Measurements from ENCODE around the gene DAP.

The DAP gene

DNA sequence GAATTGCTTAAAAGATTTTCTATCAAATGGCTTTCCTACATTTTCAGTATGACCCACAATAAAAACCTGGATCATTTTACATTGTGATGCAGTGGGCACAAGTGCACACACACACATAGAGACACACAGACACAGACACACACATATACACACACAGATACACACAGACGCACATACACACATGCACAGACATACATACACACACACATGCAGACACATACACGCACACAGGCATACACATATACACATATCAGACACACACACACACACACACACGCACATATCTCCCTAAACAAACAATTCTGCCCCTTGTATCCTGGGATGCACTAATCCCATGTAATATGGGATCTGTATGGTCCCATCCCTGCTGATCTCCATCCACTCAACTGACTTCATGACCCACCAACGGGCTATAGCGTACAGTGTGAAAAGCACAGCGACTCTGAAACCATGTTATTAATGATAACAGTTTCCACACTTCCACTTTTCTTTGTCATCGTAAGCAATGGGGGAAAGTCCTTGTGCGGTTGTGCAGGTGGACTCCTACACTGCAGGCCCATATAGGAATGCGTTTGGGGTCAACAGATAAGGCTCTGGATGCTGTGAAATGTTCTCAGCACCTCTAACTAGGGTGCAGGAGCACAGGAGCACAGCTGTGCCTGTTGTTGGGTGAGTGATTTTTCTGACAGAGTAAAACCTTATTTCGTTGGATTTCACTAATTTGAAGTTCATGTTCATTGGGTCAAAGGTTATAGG is 52.7 kb downstream of the DAP start:
- no peak for DNase-seq

- DNase-seq = no peak
Observed at GRCh38 chr5:10707198-10708142, 53.6 kb downstream of the DAP start.

- no peak for DNase-seq
Observed at GRCh38 chr5:10706326-10706725, 54.7 kb downstream of the DAP start.

GRCh38 chr5:10705747-10706146 is 55.3 kb downstream of the DAP start:
- no peak for DNase-seq

DNA sequence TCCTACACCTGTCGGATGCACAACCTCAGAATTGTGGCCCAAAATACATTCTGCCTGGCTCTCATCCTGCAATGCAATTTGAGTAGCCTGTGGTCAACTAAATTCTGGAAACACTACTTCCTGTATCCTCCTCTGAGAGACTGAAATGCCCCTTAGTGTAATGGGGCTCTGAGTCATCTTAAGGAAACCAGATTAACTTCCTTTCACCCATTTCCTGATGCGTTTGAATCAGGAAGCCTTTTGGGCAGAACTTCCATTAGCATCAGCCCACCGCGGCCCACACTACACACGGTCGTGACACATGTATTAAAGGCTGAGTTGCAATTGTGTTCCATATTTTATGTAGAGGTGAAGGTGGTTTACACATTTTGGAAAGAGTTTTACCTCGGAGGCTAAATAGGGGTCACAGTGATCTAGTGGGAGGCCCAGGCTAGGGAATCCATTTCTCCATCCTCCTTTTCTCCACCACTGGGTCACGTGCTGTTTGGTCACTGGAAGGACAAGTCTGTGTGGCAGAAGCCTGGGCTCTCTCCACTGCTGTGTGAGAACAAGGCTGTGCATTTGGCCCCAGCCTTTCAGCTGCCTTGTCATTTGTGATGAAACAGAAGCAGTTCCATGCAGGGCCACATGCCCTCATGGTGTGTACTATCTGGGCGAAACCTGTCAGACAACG is 55.9 kb downstream of the DAP start:
- no peak for DNase-seq

GRCh38 chr5:10703676-10704075 is 57.4 kb downstream of the DAP start:
- no peak for DNase-seq

GRCh38 chr5:10702911-10703491 is 58.0 kb downstream of the DAP start:
- no peak for DNase-seq

DNA sequence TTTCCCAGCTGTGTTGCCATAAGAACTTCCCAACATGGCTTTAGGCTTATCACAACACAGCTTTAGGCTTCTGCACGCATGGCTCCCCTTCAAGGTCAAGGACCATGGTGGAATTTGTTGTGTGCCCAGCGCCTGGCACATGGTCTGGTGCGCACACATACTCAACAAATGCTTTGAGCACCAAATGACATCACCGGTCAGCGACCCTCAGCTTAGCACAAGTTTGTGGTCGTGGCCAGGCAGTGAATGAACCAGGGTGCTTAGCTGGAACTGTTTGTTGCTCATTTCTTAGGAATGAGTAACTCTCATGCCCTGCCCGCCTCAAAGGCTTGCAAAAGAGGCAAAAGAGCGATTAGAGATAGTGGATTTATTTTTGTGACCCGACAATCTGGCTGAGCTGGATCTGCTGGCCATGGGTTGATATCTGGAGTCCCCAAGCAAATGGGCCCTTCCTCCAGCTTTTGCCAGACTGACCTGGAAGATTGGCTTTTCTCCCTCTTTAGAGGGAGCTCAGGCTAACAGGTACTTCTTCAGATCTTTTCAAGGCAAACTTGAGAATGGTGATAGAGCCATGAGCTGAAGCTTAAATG is 58.9 kb downstream of the DAP start:
- DNase-seq = no peak

- no peak for DNase-seq
Observed at GRCh38 chr5:10701567-10702039, 59.4 kb downstream of the DAP start.

DNA sequence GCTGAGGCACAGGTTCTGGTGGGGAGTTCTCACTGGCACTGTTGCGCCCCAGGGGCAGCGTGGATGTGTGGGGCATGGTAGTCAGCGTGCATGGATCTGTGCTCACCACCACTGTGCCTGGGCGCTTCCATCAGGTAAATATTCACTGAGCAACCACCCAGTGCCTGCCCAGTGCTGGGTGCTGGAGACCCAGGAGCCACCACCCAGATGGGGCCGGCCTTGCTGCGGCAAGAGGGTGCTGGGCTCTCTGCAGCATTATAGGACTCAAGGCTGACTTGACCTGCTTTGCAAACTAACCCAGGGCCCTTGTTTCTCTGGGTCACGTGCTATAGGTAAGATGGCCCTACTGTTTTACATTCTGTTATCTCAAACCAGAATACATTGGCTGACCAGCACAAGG is 60.5 kb downstream of the DAP start:
- DNase-seq = no peak

DNA sequence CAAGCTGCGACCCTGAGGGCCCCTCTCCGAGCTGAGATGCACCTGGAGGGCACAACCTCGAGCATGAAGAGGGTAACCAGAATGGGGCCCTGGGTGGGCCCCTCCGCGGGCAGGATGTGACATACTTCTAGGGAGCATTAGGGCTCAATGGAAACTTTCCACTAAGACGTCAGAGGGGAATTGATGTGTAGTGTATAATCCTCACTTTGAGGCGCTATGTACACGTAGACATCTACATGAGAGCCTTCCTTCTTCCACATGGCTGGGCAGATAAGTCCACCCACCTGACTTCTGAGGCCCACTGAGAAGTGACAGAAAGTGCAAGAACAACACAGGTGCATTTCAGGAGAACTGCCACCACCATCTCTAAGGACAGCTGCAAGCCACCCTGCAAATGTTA is 61.0 kb downstream of the DAP start:
- DNase-seq = no peak

DNA sequence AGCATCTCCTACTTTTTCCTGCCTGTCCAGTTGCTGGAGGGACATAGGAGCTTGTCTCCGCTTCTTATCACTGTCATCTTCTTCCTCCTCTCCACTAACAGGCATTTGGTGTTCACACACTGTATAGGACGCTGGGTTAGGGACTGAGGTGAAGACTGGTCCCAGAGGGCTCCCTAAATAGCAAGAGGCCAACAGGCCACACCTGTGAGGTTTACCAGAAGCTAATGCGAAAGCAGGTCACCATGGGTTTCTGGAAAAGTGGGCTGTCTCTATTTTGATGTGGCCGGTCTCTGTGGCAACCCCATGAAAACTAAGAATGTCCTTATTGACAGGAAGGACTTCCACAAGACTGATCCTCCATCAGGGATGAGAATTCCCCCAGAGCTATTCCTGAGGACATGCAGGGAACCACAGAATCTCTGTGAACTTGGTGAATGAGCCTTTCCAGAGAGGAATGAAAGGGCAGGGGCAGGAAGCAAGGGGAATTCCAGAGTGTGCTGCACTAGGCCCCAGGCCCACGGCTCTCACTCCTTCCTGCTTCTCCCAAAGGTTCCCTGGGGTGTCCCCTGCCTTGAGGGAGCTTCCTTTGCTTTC is 61.7 kb downstream of the DAP start:
- no peak for DNase-seq

- DNase-seq = no peak
Observed at GRCh38 chr5:10695759-10696543, 65.1 kb downstream of the DAP start.

- DNase-seq = peak; percentile 17
Observed at GRCh38 chr5:10695055-10695649, 65.9 kb downstream of the DAP start.

GRCh38 chr5:10691826-10692785 is 68.9 kb downstream of the DAP start:
- DNase-seq = no peak

GRCh38 chr5:10690460-10691440 is 70.3 kb downstream of the DAP start:
- DNase-seq = no peak

DNA sequence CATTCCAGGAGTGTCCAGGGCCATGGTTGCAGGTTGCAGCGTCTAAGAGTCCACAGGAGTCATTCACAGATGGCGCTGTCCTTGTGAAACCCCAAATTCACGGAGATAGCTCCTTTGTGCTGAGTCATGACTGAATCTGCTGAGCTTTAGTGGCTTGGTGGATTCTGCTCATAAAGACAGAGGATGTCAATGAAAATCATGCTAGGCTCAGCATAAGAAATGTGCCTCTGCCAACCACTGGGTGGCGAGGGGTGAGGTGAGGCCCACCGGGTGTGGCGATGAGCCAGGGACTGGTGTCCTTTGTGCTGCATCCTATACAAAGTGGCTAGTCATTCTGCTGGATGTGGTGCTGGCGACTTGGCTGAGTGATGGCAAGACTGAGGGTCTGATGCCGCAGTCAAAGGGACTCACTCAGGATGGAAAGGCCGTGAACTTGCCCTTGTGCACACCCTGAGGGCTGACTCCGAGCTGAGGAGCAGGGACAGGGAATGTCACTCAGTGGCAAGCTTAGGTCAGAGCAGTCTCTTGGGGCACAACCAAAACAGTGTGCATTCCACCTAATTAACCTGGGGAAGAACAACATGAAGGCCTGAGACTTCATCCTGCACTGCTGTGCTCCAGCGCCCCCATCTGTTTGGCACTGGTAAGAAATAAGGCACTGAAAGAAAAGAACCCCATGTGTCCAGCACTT is 71.5 kb downstream of the DAP start:
- DNase-seq = peak; percentile 35
